Measurements from ENCODE around the gene XXYLT1.

Gene XXYLT1

DNA sequence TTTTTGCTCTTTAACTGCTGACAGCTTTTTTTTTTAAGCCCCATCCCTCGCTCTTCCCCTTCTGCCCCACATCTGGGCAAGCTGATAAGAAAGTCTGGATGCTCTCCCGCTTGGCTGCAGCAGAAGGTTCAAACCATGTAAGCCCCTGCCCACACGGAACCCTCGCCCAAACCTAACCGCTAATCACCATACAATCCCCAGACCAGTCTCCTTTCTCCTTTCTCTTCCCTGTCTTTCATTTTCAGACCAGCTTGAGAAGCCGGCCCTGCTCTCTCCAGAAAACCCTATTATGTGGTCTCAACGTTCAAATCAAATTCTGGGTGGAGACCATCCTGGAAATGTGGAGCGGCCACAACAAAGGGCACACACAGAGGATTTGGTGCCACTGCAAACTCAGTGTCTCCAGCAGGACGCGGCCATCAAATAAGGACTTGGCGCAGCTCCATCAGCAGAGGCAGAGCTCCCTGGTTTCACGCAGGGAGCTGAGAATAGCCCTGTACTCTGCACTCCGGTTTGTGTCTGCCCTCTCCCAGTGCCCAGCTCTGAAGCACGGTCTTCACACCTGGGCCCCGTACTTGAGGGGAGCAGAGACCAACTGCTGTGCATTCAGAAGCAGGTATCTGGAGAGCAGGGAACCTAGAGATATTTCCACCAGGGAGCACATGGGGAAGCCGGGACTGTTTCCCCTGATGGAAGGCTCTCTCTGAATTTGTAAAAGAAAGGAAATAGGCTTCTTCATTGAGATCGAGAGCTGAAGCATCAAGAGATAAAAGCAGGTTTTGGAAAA is 92.6 kb downstream of the XXYLT1 start:
- H3K4me2 ChIP-seq (ENCODE audit: low read length), result no peak overlapping the region
- H3K79me2 ChIP-seq (ENCODE audit: control insufficient read depth, low read length), result no peaks in the 10 kb centered on the region
- no peaks in the 10 kb centered on the region for H3K9me2 ChIP-seq (replicated peaks; ENCODE audit: control insufficient read depth, low read length)
- no peaks in the 10 kb centered on the region; the same call in 1 of the 2 replicates for H3K36me3 ChIP-seq (ENCODE audit: control insufficient read depth, low read length)
- H3K27me3 ChIP-seq (ENCODE audit: control insufficient read depth, low read length), result no peaks in the 10 kb centered on the region
- H3K27ac ChIP-seq (ENCODE audit: low read depth, low read length), result no peak overlapping the region
- TF ChIP-seq, protein P1, sequence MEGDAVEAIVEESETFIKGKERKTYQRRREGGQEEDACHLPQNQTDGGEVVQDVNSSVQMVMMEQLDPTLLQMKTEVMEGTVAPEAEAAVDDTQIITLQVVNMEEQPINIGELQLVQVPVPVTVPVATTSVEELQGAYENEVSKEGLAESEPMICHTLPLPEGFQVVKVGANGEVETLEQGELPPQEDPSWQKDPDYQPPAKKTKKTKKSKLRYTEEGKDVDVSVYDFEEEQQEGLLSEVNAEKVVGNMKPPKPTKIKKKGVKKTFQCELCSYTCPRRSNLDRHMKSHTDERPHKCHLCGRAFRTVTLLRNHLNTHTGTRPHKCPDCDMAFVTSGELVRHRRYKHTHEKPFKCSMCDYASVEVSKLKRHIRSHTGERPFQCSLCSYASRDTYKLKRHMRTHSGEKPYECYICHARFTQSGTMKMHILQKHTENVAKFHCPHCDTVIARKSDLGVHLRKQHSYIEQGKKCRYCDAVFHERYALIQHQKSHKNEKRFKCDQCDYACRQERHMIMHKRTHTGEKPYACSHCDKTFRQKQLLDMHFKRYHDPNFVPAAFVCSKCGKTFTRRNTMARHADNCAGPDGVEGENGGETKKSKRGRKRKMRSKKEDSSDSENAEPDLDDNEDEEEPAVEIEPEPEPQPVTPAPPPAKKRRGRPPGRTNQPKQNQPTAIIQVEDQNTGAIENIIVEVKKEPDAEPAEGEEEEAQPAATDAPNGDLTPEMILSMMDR (IDR thresholded peaks at IDR 0.05; ENCODE audit: low read depth, low read length, poor library complexity, severe bottlenecking), result no peak
- TF ChIP-seq EZH2phosphoT487 (IDR thresholded peaks at IDR 0.05; ENCODE audit: borderline replicate concordance, low read length), result no peak
- peaks cover 19% of the 10 kb centered on the region for H3K4me1 ChIP-seq (ENCODE audit: control insufficient read depth, low read length)
- H4K20me1 ChIP-seq (ENCODE audit: control insufficient read depth, insufficient read depth, low read depth, low read length), result no peaks in the 10 kb centered on the region
- no peaks in the 10 kb centered on the region for H3F3A ChIP-seq (ENCODE audit: control insufficient read depth, insufficient read depth)
- H3K9me3 ChIP-seq (ENCODE audit: control insufficient read depth, insufficient read depth, low read length), result no peaks in the 10 kb centered on the region
- no peak overlapping the region for H3K4me3 ChIP-seq (ENCODE audit: low read length)

DNA sequence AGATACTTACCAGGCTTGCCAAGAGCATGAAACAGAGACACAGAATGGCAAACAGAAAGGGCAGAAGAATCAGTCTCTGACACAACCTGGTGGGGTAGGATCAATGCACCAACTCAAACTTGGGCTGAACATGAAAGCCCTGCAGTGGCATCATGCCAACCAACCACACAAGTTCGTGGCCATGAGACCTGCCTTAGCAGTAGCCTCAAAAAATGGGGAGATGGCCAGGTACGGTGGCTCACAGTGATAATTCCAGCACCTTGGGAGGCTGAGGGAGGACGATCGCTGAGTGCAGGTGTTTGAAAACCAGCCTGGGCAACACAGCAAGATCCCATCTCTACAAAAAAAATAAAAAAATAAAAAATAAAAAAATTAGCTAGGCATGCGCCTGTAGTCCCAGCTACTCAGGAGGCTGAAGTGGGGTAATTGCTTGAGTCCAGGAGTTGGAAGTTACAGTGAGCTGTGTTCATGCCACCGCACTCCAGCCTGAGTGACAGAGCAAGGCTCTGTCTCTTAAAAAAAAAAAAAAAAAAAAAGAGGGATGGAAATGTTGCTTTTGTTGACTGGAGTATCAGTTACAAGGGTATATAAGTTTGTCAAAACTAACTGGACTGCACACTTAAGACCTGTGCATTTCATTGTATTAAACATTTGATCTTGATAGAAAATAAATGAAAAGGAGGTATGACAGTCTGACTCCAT is 93.4 kb downstream of the XXYLT1 start:
- Histone ChIP-seq H3F3A (ENCODE audit: control insufficient read depth, insufficient read depth) (no peaks in the 10 kb centered on the region), H3K27ac (ENCODE audit: low read depth, low read length) (no peak overlapping the region), H3K9me3 (ENCODE audit: control insufficient read depth, insufficient read depth, low read length) (no peaks in the 10 kb centered on the region), H3K4me1 (ENCODE audit: control insufficient read depth, low read length) (peaks cover 17% of the 10 kb centered on the region), H3K79me2 (ENCODE audit: control insufficient read depth, low read length) (no peaks in the 10 kb centered on the region), H3K4me3 (ENCODE audit: low read length) (no peak overlapping the region), H3K4me2 (ENCODE audit: low read length) (no peak overlapping the region), H3K36me3 (ENCODE audit: control insufficient read depth, low read length) (no peaks in the 10 kb centered on the region; the same call in 1 of the 2 replicates), H3K27me3 (ENCODE audit: control insufficient read depth, low read length) (no peaks in the 10 kb centered on the region), H3K9me2 (replicated peaks; ENCODE audit: control insufficient read depth, low read length) (no peaks in the 10 kb centered on the region), H4K20me1 (ENCODE audit: control insufficient read depth, insufficient read depth, low read depth, low read length) (no peaks in the 10 kb centered on the region)
- TF ChIP-seq EZH2phosphoT487 (IDR thresholded peaks at IDR 0.05; ENCODE audit: borderline replicate concordance, low read length), result no peak
- TF ChIP-seq, protein P1 (IDR thresholded peaks at IDR 0.05; ENCODE audit: low read depth, low read length, poor library complexity, severe bottlenecking), result no peak

DNA sequence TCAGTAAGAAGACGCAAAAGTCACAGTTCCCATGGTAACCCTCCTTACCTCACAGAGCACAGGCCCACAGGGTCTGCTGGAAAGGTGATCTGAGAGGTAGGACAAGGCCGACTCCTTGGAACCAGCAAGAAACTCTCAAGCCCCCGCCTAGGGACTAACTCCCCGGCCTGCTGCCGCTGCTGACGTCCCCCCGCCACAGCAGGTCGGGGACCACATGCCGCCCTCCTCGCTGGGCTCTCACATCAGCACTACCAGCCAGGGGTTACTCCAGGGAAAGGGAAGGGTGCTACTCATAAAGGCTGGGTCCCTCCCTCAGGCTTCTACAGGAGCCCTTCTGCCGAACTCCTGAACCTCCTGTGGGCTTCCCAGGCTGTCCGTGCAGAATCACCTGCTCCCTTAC is 94.2 kb downstream of the XXYLT1 start:
- H3K79me2 ChIP-seq (ENCODE audit: control insufficient read depth, low read length), result no peaks in the 10 kb centered on the region
- no peak overlapping the region for H3K4me3 ChIP-seq (ENCODE audit: low read length)
- H4K20me1 ChIP-seq (ENCODE audit: control insufficient read depth, insufficient read depth, low read depth, low read length), result no peaks in the 10 kb centered on the region
- no peak overlapping the region for H3K27ac ChIP-seq (ENCODE audit: low read depth, low read length)
- no peaks in the 10 kb centered on the region for H3K27me3 ChIP-seq (ENCODE audit: control insufficient read depth, low read length)
- no peaks in the 10 kb centered on the region for H3K9me2 ChIP-seq (replicated peaks; ENCODE audit: control insufficient read depth, low read length)
- H3K36me3 ChIP-seq (ENCODE audit: control insufficient read depth, low read length), result no peaks in the 10 kb centered on the region; the same call in 1 of the 2 replicates
- no peak overlapping the region for H3K4me2 ChIP-seq (ENCODE audit: low read length)
- peaks cover 11% of the 10 kb centered on the region for H3K4me1 ChIP-seq (ENCODE audit: control insufficient read depth, low read length)
- no peaks in the 10 kb centered on the region for H3F3A ChIP-seq (ENCODE audit: control insufficient read depth, insufficient read depth)
- no peaks in the 10 kb centered on the region for H3K9me3 ChIP-seq (ENCODE audit: control insufficient read depth, insufficient read depth, low read length)
- TF ChIP-seq, protein P1 (IDR thresholded peaks at IDR 0.05; ENCODE audit: low read depth, low read length, poor library complexity, severe bottlenecking), result no peak
- no peak for TF ChIP-seq EZH2phosphoT487 (IDR thresholded peaks at IDR 0.05; ENCODE audit: borderline replicate concordance, low read length)

Measured in DOHH2 (cell line).